Type B pancreatic cell (in vitro differentiated cells): ENCODE data around the gene PRPF39. TPM values are rescaled to one million over a fixed set of nuclear protein-coding genes. Genes with fewer than 3 reads are reported as not detected.

Experiments used
- DNase-seq: peaks from one replicate; pipeline ENCODE4 v3.0.0; 2021; ENCODE audit warnings: mixed read lengths; ENCODE audit not compliant: unreplicated experiment; ENCODE audit errors: extremely low spot score
- H3K27ac Mint-ChIP-seq: 2 replicates; pipeline ENCODE4 v1.8.0; 2021; ENCODE audit warnings: mild to moderate bottlenecking, mixed read lengths
- H3K27me3 Mint-ChIP-seq: 2 replicates; pipeline ENCODE4 v1.8.0; 2021; ENCODE audit warnings: mixed read lengths
- H3K36me3 Mint-ChIP-seq: 2 replicates; pipeline ENCODE4 v1.8.0; 2021; ENCODE audit warnings: mixed read lengths
- H3K4me1 Mint-ChIP-seq: one replicate; pipeline ENCODE4 v1.8.0; 2021; ENCODE audit warnings: mixed read lengths; ENCODE audit not compliant: unreplicated experiment
- H3K4me3 Mint-ChIP-seq: 2 replicates; pipeline ENCODE4 v1.8.0; 2021; ENCODE audit warnings: mild to moderate bottlenecking, mixed read lengths
- H3K9me3 Mint-ChIP-seq: 2 replicates; pipeline ENCODE4 v1.8.0; 2021; ENCODE audit warnings: mixed read lengths
- CTCF ChIP-seq: fragments of 200-600 bp; sonication (generic); conservative IDR thresholded peaks from 2 replicates; pipeline ENCODE4 v1.5.0; 2021; ENCODE audit warnings: antibody characterized with exemption, mild to moderate bottlenecking
- total RNA-seq: library from RNA; stranded (reverse); gene quantifications from 2 replicates; pipeline ENCODE4 v1.2.1, GENCODE V29; 2021; ENCODE audit warnings: low replicate concordance

The PRPF39 gene
- total RNA-seq, 1 donor from 2014 or later = 51.7 TPM

- Mint-ChIP-seq H3K27me3 (no peaks in the 10 kb centered on the region), H3K36me3 (peaks cover 29% of the 10 kb centered on the region), H3K9me3 (no peaks in the 10 kb centered on the region), H3K4me1 (no peaks in the 10 kb centered on the region), H3K4me3 (no peak overlapping the region), H3K27ac (no peak overlapping the region)
- TF ChIP-seq CTCF = no peak
- DNase-seq = no peak
These were observed 30.4 kb downstream of the PRPF39 start for GRCh38 chr14:45114327-45114726.

DNA sequence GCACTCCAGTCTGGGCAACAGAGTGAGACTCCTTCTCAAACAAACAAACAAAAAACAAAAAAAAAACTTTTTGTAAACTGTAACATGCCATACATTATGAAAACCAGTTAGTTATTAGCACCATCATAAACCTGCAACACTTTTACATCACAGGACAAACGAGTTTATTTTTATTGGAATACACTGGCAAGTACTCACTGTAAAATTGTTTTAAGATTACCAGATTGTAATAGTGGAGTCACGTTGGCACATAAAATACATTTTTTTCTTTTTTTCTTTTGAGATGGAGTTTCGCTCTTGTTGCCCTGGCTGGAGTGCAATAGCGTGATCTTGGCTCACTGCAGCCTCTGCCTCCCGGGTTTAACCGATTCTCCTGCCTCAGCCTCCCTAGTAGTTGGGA, 34.7 kb downstream of the PRPF39 start:
- Mint-ChIP-seq H3K27me3 (no peaks in the 10 kb centered on the region), H3K27ac (no peak overlapping the region), H3K36me3 (peaks cover 31% of the 10 kb centered on the region), H3K4me3 (no peak overlapping the region), H3K4me1 (no peaks in the 10 kb centered on the region), H3K9me3 (no peaks in the 10 kb centered on the region)
- TF ChIP-seq CTCF = no peak
- no peak for DNase-seq

- Mint-ChIP-seq H3K27ac (no peak overlapping the region), H3K36me3 (peaks cover 34% of the 10 kb centered on the region), H3K4me3 (no peak overlapping the region), H3K9me3 (no peaks in the 10 kb centered on the region), H3K4me1 (no peaks in the 10 kb centered on the region), H3K27me3 (no peaks in the 10 kb centered on the region)
- no peak for TF ChIP-seq CTCF
- no peak for DNase-seq
These were observed 36.2 kb downstream of the PRPF39 start for GRCh38 chr14:45120096-45120495.

- no peaks in the 10 kb centered on the region for H3K4me1 Mint-ChIP-seq
- no peak for DNase-seq
- H3K27ac Mint-ChIP-seq = no peak overlapping the region
- H3K4me3 Mint-ChIP-seq = no peak overlapping the region
- no peaks in the 10 kb centered on the region for H3K9me3 Mint-ChIP-seq
- peaks cover 36% of the 10 kb centered on the region for H3K36me3 Mint-ChIP-seq
- H3K27me3 Mint-ChIP-seq = no peaks in the 10 kb centered on the region
- TF ChIP-seq CTCF = no peak
These were observed 39.4 kb downstream of the PRPF39 start for GRCh38 chr14:45123271-45123670.

GRCh38 chr14:45125754-45126153, 41.8 kb downstream of the PRPF39 start:
- no peak overlapping the region for H3K4me3 Mint-ChIP-seq

More at GRCh38 chr14:45125754-45126153, 41.8 kb downstream of the PRPF39 start:
- no peaks in the 10 kb centered on the region for H3K27me3 Mint-ChIP-seq
- H3K36me3 Mint-ChIP-seq = peaks cover 20% of the 10 kb centered on the region
- no peak overlapping the region for H3K27ac Mint-ChIP-seq
- TF ChIP-seq CTCF = no peak
- DNase-seq = no peak
- H3K4me1 Mint-ChIP-seq = no peaks in the 10 kb centered on the region
- H3K9me3 Mint-ChIP-seq = no peaks in the 10 kb centered on the region
